Neural cell (in vitro differentiated cells): ENCODE data around the gene RABGEF1. TPM values are rescaled to one million over a fixed set of nuclear protein-coding genes. Genes with fewer than 3 reads are reported as not detected.

Source experiments
- H2AFZ ChIP-seq: fragments of 200-600, 300-800 bp; sonication (generic), shearing (Covaris generic); 2 replicates; pipeline ENCODE4 v1.6.0; 2014; ENCODE audit warnings: low read depth, mild to moderate bottlenecking, antibody characterized with exemption, low read length, moderate library complexity
- H3F3A ChIP-seq: fragments of 200-600 bp; shearing (Covaris generic); 2 replicates; pipeline ENCODE4 v1.6.1; 2016; ENCODE audit warnings: mild to moderate bottlenecking, moderate library complexity, mixed read lengths, antibody characterized with exemption, low read length; ENCODE audit not compliant: insufficient read depth, poor library complexity, severe bottlenecking
- H3K27ac ChIP-seq: fragments of 200-600, 300-800 bp; sonication (generic), shearing (Covaris generic); 2 replicates; pipeline ENCODE4 v1.5.1; 2014; ENCODE audit warnings: mild to moderate bottlenecking, low read length, moderate library complexity
- H3K27me3 ChIP-seq: fragments of 300-800, 200-600 bp; sonication (generic), shearing (Covaris generic); 2 replicates; pipeline ENCODE4 v1.6.0; 2014; ENCODE audit warnings: mild to moderate bottlenecking, low read depth, low read length, moderate library complexity; ENCODE audit not compliant: insufficient read depth
- H3K36me3 ChIP-seq: fragments of 300-800, 200-600 bp; sonication (generic), shearing (Covaris generic); 2 replicates; pipeline ENCODE4 v1.5.1; 2014; ENCODE audit warnings: mild to moderate bottlenecking, antibody characterized with exemption, low read length, moderate library complexity; ENCODE audit not compliant: insufficient read depth
- H3K4me2 ChIP-seq: fragments of 300-800, 200-600 bp; sonication (generic), shearing (Covaris generic); 2 replicates; pipeline ENCODE4 v1.6.0; 2014; ENCODE audit warnings: mild to moderate bottlenecking, low read length
- H3K4me3 ChIP-seq: fragments of 300-800, 200-600 bp; sonication (generic), shearing (Covaris generic); 2 replicates; pipeline ENCODE4 v1.5.1; 2014; ENCODE audit warnings: mild to moderate bottlenecking, low read length, moderate library complexity
- H3K79me2 ChIP-seq: fragments of 200-600 bp; shearing (Covaris generic); replicated peaks from 2 replicates; pipeline ENCODE4 v1.6.0; 2014; ENCODE audit warnings: mild to moderate bottlenecking, low read length, moderate library complexity; ENCODE audit not compliant: insufficient read depth
- H3K9ac ChIP-seq: fragments of 300-800, 200-600 bp; sonication (generic), shearing (Covaris generic); 2 replicates; pipeline ENCODE4 v1.6.1; 2016; ENCODE audit warnings: mild to moderate bottlenecking, low read length, mixed read lengths
- H3K9me2 ChIP-seq: fragments of 200-600 bp; shearing (Covaris generic); 2 replicates; pipeline ENCODE4 v1.6.1; 2016; ENCODE audit warnings: mild to moderate bottlenecking, low read length, mixed read lengths; ENCODE audit not compliant: insufficient read depth
- H3K9me3 ChIP-seq: fragments of 200-600, 300-800 bp; sonication (generic), shearing (Covaris generic); 2 replicates; pipeline ENCODE4 v1.6.1; 2016; ENCODE audit warnings: mild to moderate bottlenecking, mixed run types, low read length, moderate library complexity, mixed read lengths
- H4K20me1 ChIP-seq: fragments of 200-600 bp; shearing (Covaris generic); 2 replicates; pipeline ENCODE4 v1.6.1; 2016; ENCODE audit warnings: mild to moderate bottlenecking, mixed run types; ENCODE audit not compliant: insufficient read depth
- EP300 ChIP-seq: fragments of 450-650 bp; conservative IDR thresholded peaks from 2 replicates; pipeline ENCODE4 v1.6.1; 2014; ENCODE audit warnings: antibody characterized with exemption, mild to moderate bottlenecking, moderate library complexity; ENCODE audit not compliant: poor library complexity, severe bottlenecking
- EZH2 ChIP-seq: fragments of 200-600, 300-800 bp; shearing (Covaris generic), sonication (generic); IDR thresholded peaks from 2 replicates; pipeline ENCODE4 v1.6.1; 2014; ENCODE audit warnings: antibody characterized with exemption, low read length, borderline replicate concordance, mild to moderate bottlenecking; ENCODE audit not compliant: insufficient read depth, poor library complexity, severe bottlenecking
- MXI1 ChIP-seq: fragments of 450-650 bp; conservative IDR thresholded peaks from 2 replicates; pipeline ENCODE4 v1.6.1; 2014; ENCODE audit warnings: antibody characterized with exemption, mild to moderate bottlenecking; ENCODE audit not compliant: poor library complexity, severe bottlenecking
- POLR2AphosphoS5 ChIP-seq: IDR thresholded peaks from 2 replicates; pipeline ENCODE4 v1.6.1; 2012
- RAD21 ChIP-seq: fragments of 450-650 bp; conservative IDR thresholded peaks from 2 replicates; pipeline ENCODE4 v1.6.1; 2014; ENCODE audit warnings: antibody characterized with exemption, mild to moderate bottlenecking, moderate library complexity
- SMC3 ChIP-seq: fragments of 450-650 bp; conservative IDR thresholded peaks from 2 replicates; pipeline ENCODE4 v1.6.1; 2014; ENCODE audit warnings: antibody characterized with exemption, mild to moderate bottlenecking, moderate library complexity; ENCODE audit not compliant: poor library complexity
- TAF1 ChIP-seq: IDR thresholded peaks from 2 replicates; pipeline ENCODE4 v1.6.1; 2012; ENCODE audit warnings: low read depth
- polyA plus RNA-seq: library from polyadenylated mRNA; depleted of rRNA; stranded (reverse); fragments of >200 nt; gene quantifications from 2 replicates; pipeline ENCODE4 v1.2.3, GENCODE V29; 2014
- TF ChIP-seq, protein P1 (sequence below): fragments of 450-650 bp; IDR thresholded peaks from 2 replicates; pipeline ENCODE4 v1.5.1; 2014; ENCODE audit warnings: antibody characterized with exemption, mild to moderate bottlenecking, moderate library complexity; ENCODE audit not compliant: poor library complexity, severe bottlenecking
- TF ChIP-seq, protein P2 (sequence below): IDR thresholded peaks from 2 replicates; pipeline ENCODE4 v1.6.1; 2012; ENCODE audit warnings: borderline replicate concordance

RABGEF1 gene
- polyA plus RNA-seq, 1 donor from 2014 or later, result 34.8 TPM

DNA sequence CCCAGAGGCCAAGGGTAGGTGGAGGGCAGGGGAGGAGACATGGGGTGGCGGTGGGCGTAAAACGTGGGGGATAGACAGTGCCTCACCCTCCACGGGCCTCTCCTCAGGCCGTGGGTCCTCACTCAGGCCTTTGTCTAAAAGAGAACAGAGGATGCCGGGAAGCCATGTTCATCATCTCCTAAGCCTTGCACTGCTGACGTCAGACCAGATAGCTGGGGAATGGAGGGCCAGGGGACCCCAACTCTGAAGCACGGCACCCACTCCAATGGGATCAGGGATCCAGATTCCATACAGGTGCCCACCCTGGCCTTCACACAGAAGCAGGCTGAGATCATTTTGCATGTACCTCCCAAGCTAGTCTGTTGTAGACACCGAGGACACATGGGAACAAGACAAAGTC is 97.1 kb downstream of the RABGEF1 start:
- no peak for TF ChIP-seq RAD21
- TF ChIP-seq MXI1, result no peak
- no peak for TF ChIP-seq EP300
- no peak for TF ChIP-seq EZH2
- no peak overlapping the region for H3K9ac ChIP-seq

DNA sequence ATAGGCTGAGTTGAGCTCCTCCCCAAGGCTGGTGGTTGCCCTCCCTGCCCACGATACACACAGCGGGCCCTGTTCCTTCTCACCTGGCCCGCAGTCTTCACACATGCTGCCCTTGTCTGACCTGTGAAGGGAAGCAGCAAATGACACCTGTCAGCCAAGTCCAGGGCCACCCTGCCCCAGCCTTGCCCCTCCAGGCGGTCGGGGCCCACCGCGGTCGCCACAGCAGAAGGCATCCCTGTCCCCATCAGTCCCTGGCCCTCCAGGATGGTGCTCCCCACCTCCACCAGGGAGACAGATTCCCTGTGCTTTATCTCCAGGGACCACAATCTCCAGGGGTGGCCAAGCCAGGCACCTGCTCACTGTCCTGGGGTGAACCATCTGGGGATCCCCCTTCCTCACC is 99.3 kb downstream of the RABGEF1 start:
- no peak overlapping the region for H3K4me2 ChIP-seq
- no peaks in the 10 kb centered on the region for H4K20me1 ChIP-seq
- H3K9ac ChIP-seq, result no peak overlapping the region
- no peaks in the 10 kb centered on the region for H3K79me2 ChIP-seq
- no peaks in the 10 kb centered on the region for H3K36me3 ChIP-seq
- no peaks in the 10 kb centered on the region for H3K27me3 ChIP-seq
- no peaks in the 10 kb centered on the region for H3K9me3 ChIP-seq
- no peaks in the 10 kb centered on the region for H3F3A ChIP-seq
- no peak overlapping the region for H2AFZ ChIP-seq
- no peak overlapping the region for H3K27ac ChIP-seq
- no peak overlapping the region for H3K4me3 ChIP-seq
- no peaks in the 10 kb centered on the region for H3K9me2 ChIP-seq
- TF ChIP-seq, protein P1, sequence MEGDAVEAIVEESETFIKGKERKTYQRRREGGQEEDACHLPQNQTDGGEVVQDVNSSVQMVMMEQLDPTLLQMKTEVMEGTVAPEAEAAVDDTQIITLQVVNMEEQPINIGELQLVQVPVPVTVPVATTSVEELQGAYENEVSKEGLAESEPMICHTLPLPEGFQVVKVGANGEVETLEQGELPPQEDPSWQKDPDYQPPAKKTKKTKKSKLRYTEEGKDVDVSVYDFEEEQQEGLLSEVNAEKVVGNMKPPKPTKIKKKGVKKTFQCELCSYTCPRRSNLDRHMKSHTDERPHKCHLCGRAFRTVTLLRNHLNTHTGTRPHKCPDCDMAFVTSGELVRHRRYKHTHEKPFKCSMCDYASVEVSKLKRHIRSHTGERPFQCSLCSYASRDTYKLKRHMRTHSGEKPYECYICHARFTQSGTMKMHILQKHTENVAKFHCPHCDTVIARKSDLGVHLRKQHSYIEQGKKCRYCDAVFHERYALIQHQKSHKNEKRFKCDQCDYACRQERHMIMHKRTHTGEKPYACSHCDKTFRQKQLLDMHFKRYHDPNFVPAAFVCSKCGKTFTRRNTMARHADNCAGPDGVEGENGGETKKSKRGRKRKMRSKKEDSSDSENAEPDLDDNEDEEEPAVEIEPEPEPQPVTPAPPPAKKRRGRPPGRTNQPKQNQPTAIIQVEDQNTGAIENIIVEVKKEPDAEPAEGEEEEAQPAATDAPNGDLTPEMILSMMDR, result no peak
- no peak for TF ChIP-seq MXI1
- no peak for TF ChIP-seq RAD21
- TF ChIP-seq, protein P2, sequence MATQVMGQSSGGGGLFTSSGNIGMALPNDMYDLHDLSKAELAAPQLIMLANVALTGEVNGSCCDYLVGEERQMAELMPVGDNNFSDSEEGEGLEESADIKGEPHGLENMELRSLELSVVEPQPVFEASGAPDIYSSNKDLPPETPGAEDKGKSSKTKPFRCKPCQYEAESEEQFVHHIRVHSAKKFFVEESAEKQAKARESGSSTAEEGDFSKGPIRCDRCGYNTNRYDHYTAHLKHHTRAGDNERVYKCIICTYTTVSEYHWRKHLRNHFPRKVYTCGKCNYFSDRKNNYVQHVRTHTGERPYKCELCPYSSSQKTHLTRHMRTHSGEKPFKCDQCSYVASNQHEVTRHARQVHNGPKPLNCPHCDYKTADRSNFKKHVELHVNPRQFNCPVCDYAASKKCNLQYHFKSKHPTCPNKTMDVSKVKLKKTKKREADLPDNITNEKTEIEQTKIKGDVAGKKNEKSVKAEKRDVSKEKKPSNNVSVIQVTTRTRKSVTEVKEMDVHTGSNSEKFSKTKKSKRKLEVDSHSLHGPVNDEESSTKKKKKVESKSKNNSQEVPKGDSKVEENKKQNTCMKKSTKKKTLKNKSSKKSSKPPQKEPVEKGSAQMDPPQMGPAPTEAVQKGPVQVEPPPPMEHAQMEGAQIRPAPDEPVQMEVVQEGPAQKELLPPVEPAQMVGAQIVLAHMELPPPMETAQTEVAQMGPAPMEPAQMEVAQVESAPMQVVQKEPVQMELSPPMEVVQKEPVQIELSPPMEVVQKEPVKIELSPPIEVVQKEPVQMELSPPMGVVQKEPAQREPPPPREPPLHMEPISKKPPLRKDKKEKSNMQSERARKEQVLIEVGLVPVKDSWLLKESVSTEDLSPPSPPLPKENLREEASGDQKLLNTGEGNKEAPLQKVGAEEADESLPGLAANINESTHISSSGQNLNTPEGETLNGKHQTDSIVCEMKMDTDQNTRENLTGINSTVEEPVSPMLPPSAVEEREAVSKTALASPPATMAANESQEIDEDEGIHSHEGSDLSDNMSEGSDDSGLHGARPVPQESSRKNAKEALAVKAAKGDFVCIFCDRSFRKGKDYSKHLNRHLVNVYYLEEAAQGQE, result no peak
- TF ChIP-seq EP300, result no peak
- TF ChIP-seq SMC3, result no peak
- no peak for TF ChIP-seq POLR2AphosphoS5
- no peak for TF ChIP-seq TAF1
- no peak for TF ChIP-seq EZH2

More for the DNA sequence above, 97.1 kb downstream of the RABGEF1 start:
- no peak overlapping the region for H3K4me3 ChIP-seq
- no peak overlapping the region for H3K27ac ChIP-seq
- H2AFZ ChIP-seq, result no peak overlapping the region
- no peaks in the 10 kb centered on the region for H4K20me1 ChIP-seq
- no peak overlapping the region for H3K4me2 ChIP-seq
- no peaks in the 10 kb centered on the region for H3K9me2 ChIP-seq
- no peaks in the 10 kb centered on the region for H3K27me3 ChIP-seq
- no peaks in the 10 kb centered on the region for H3K79me2 ChIP-seq
- no peaks in the 10 kb centered on the region for H3F3A ChIP-seq
- H3K9me3 ChIP-seq, result no peaks in the 10 kb centered on the region
- no peaks in the 10 kb centered on the region for H3K36me3 ChIP-seq
